Fibroblast of skin of scalp (primary cell): ENCODE data around the gene LRBA.
"Not testable (repeated sequence)": the region's sequence is repeated elsewhere in the genome, so short reads cannot be mapped to it uniquely, and the experiment has no call there.

Experiments
- DNase-seq: peaks from one replicate; pipeline ENCODE4 v3.0.0-alpha.2; 2013

Gene LRBA

GRCh38 chr4:151021637-151022334 lies 6.7 kb upstream of the LRBA start:
- no peak for DNase-seq

- peak; percentile 74 for DNase-seq
Measured at GRCh38 chr4:151015459-151016347, 619 bp upstream of the LRBA start.

DNA sequence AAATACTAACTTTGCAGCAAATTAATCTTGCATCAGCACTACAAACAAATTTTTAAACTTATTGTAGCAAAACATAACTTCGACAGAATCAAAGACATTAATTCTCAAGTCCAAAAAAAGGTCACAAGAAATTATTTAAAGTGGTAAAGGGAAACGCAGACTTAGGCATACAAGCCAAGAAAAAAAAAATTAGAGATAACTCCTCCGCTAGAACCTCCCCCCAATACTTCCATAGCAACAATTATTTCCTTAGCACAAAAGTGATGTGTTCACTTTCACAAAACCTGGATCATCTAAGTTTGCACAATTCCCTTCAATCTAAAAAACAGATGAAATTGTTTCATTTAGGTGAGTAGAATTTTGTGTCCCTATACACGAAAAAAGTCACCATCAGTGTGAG lies 1.1 kb downstream of the LRBA start:
- DNase-seq: no peak

GRCh38 chr4:151013491-151013890 lies 1.6 kb downstream of the LRBA start:
- no peak for DNase-seq

GRCh38 chr4:151012820-151013219 lies 2.3 kb downstream of the LRBA start:
- no peak for DNase-seq

DNA sequence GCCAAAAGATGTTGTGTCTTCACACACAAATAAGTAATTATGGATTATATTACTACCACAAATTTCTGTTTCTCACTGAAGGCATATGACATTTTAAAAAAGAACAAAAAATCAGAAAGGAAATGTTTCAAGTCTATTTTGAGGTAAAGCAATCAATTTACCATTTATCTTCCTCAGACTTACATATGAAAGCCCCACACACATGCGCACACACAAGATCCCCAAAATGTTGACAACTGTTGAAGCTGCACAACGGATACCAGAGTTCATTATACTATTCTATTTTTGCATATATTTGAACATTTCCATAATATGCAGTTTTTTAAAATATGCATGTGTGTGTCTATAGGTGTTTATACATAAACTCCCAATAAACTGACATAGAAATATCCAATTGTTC lies 2.7 kb downstream of the LRBA start:
- DNase-seq: no peak

GRCh38 chr4:151004222-151004621 lies 10.9 kb downstream of the LRBA start:
- DNase-seq: no peak

DNA sequence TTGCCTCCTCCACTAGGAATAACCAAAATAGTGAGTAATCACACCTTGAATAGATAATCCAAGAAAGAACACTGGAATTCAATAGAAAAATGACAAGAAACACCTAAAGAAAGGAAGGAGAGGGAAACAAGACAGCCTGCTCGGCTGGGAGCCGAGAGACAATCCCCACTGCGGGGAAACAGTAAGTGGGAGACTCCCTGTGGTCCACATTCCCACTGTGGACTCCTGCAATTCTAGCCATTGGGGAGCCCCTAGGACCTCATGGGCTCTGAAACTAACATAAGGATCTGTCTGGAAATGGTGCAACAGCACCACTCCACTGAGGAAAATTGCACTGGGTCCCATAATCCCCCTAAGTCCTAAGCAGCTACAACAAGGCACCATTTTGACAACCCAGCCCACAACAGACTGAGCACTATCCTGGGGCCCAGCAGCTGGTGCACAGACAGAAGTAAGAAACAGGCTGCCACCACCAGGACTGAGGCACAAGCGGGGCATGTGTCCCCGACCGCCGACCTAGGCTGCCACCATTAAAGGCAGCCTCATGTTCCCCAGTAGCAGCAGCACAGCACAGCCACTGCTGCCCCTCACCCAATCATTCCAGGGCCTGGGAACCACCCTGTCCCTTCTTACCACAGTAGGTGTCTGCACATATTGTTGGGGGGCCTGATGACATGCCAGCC lies 14.2 kb downstream of the LRBA start:
- no peak for DNase-seq

GRCh38 chr4:150999086-150999485 lies 16.0 kb downstream of the LRBA start:
- no peak for DNase-seq

GRCh38 chr4:150997141-150997540 lies 17.9 kb downstream of the LRBA start:
- no peak for DNase-seq

GRCh38 chr4:150994721-150995120 lies 20.4 kb downstream of the LRBA start:
- DNase-seq: no peak

- not testable (repeated sequence) for DNase-seq
Measured at GRCh38 chr4:150993577-150993976, 21.5 kb downstream of the LRBA start.

GRCh38 chr4:150990993-150991392 lies 24.1 kb downstream of the LRBA start:
- DNase-seq: no peak

- no peak for DNase-seq
Measured at GRCh38 chr4:150990250-150990649, 24.8 kb downstream of the LRBA start.

GRCh38 chr4:150988238-150988637 lies 26.8 kb downstream of the LRBA start:
- DNase-seq: no peak

- DNase-seq: no peak
Measured at GRCh38 chr4:150987204-150987603, 27.9 kb downstream of the LRBA start.

- no peak for DNase-seq
Measured at GRCh38 chr4:150986085-150986484, 29.0 kb downstream of the LRBA start.

DNA sequence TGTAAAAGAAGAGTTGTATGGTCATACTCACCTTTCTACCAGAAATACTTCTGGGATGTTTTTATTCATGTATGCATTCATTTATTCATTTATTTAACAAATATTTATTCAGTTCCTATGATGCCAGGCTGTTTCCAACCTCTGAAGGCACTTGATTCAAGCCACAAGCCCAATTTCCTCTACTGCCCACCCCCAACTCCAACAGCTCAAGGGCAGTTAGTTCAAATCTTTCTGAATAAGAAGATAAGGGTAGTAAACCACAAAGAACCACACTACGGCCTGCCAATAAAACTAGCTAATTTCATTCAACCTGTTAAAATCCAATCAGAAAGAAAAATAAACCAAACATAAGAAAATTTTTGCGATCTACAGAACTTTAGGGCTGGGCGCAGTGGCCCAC lies 31.2 kb downstream of the LRBA start:
- no peak for DNase-seq

- no peak for DNase-seq
Measured at GRCh38 chr4:150982557-150983233, 32.4 kb downstream of the LRBA start.

- no peak for DNase-seq
Measured at GRCh38 chr4:150978738-150979575, 36.1 kb downstream of the LRBA start.

GRCh38 chr4:150976478-150977118 lies 38.5 kb downstream of the LRBA start:
- no peak for DNase-seq
